NT2/D1 (cell line): ENCODE results near the gene PIK3CD.

Experiments
- SUZ12 ChIP-seq: IDR thresholded peaks from 2 replicates; pipeline ENCODE4 v1.6.1; 2011; ENCODE audit not compliant: insufficient read length, insufficient read depth; ENCODE audit errors: extremely low read depth
- YY1 ChIP-seq: IDR thresholded peaks from 2 replicates; pipeline ENCODE4 v1.6.1; 2011; ENCODE audit not compliant: insufficient read length, insufficient read depth
- ZNF274 ChIP-seq: IDR thresholded peaks from 2 replicates; pipeline ENCODE4 v1.6.1; 2011; ENCODE audit warnings: mild to moderate bottlenecking, low read depth, low read length

- TF ChIP-seq ZNF274, result no peak
- no peak for TF ChIP-seq YY1
- no peak for TF ChIP-seq SUZ12
Observed at GRCh38 chr1:9602794-9603167, 48.8 kb upstream of the PIK3CD start.
